Choroid plexus epithelial cell (primary cell): ENCODE results near the gene DUXB.

Experiments used
- DNase-seq: peaks from one replicate; pipeline ENCODE4 v3.0.0-alpha.2; 2010; ENCODE audit warnings: low read depth
- H3K4me3 ChIP-seq: 2 replicates; pipeline ENCODE4 v1.5.1; 2011; ENCODE audit warnings: low read depth, mild to moderate bottlenecking, control low read depth, low read length, moderate library complexity
- TF ChIP-seq, protein P1 (sequence below): conservative IDR thresholded peaks from 2 replicates; pipeline ENCODE4 v1.5.1; 2011; ENCODE audit warnings: low read depth, mild to moderate bottlenecking, control low read depth, inconsistent platforms, low read length, moderate library complexity

The DUXB gene

DNA sequence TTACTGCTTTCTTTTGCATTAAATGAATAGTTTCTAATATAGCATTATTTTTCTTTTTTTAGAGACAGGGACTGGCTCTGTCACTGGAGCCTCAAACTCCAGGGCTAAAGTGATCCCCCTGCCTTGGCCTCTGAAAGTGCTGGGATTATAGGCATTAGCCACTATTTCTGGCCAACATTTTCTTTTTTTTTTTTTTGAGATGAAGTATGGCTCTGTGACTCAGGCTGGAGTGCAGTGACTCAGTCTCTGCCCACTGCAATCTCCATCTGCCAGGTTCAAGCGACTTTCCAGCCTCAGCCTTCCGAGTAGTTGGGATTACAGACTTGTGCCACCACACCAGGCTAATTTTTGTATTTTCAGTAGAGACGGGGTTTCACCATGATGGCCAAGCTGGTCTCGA lies 2.0 kb upstream of the DUXB start:
- no peak overlapping the region for H3K4me3 ChIP-seq
- TF ChIP-seq, protein P1, sequence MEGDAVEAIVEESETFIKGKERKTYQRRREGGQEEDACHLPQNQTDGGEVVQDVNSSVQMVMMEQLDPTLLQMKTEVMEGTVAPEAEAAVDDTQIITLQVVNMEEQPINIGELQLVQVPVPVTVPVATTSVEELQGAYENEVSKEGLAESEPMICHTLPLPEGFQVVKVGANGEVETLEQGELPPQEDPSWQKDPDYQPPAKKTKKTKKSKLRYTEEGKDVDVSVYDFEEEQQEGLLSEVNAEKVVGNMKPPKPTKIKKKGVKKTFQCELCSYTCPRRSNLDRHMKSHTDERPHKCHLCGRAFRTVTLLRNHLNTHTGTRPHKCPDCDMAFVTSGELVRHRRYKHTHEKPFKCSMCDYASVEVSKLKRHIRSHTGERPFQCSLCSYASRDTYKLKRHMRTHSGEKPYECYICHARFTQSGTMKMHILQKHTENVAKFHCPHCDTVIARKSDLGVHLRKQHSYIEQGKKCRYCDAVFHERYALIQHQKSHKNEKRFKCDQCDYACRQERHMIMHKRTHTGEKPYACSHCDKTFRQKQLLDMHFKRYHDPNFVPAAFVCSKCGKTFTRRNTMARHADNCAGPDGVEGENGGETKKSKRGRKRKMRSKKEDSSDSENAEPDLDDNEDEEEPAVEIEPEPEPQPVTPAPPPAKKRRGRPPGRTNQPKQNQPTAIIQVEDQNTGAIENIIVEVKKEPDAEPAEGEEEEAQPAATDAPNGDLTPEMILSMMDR, result no peak
- DNase-seq, result no peak

DNA sequence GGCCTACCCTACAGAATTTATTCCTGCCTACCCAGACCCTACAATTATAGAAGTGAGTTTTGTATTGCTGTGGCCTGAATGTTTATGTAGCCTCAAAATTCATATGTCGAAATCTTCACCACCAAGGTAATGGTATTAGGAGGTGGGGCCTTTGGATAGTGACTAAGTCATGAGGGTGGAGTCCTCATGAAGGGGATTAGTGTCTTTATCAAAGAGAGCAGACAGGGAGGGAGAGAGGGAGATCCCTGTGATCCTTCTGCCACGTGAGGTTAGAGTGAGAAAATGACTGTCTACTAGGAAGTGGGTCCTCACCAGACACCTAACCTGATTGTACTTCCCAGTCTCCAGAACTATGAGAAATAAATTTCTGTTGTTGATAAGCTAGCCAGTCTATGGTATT lies 981 bp upstream of the DUXB start:
- H3K4me3 ChIP-seq, result no peak overlapping the region
- DNase-seq, result no peak
- TF ChIP-seq, protein P1, result no peak

DNA sequence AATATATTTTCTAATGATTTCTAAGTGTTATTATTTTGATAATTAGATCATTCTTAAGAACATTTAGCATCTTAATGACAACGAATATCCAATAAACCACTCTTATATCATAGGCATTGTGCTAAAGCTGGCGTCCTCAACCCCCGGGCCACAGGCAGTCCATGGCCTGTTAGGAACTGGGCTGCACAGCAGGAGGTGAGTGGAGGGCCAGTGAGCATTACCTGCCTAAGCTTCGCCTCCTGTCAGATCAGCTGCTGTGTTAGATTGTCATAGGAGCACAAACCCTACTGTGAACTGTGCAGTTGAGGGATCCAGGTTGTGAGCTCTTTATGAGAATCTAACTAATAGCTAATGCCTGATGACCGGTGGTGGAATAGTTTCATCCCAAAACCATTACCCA lies 3.7 kb downstream of the DUXB start:
- no peak for DNase-seq
- TF ChIP-seq, protein P1, result no peak
- H3K4me3 ChIP-seq, result no peak overlapping the region

DNA sequence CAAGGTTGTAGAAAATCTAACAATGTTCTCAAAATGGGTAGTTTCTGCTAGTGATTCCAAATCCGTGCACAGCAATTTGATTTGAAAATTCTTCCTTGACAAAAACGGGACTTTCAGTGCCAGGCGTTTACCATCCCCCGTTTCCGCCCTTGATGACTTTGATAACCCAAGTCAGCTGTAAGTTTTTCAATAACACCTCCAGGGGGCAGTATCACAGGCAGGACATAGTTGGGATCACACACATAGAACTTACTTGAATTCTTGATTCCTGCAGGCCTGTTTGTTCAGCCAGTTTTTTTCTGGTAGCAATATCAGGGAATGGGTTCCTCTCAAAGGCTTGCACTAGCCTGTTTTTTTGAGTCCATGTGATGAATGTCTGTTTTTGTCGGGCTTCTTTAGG lies 5.6 kb downstream of the DUXB start:
- TF ChIP-seq, protein P1, result no peak
- no peak for DNase-seq
- H3K4me3 ChIP-seq, result no peak overlapping the region

DNA sequence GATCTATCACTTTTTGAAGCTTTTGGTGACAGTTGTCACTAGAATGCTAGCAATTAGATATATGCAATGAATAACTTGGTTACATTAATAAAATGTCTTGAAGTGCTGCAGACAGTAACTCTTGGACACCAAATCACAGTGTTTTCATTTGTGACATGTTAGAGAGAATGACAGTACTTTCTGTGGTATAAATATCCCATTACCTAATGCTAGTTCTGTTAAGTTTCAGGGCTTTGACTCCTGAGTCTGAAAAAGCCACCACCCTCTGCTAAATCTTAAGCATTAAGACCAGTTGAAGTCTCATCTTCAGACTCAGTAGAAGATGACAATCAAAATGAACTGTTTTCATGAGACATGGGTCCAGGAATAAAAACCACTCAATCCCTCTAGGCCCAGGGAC lies 13.9 kb downstream of the DUXB start:
- DNase-seq, result no peak
- no peak overlapping the region for H3K4me3 ChIP-seq
- TF ChIP-seq, protein P1, result no peak

DNA sequence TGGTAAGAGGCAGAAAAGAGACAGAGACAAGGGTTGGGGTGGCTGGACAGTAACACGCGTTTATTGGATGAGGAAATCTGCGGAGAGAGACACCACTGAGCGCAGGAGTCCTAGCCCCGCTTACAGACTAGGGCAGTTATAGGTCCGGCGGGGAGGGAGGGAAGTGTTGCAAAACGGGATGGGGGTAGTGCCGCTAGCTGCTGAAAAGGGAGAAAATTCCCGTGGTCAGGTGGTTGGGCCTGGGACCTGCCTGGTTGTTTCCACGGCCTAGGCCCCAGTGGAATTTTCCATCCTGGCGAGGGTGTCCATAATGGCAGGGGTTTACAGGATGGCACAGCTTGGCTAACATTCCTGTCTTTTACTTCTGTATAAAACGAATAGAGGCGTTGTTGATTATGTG lies 19.0 kb downstream of the DUXB start:
- TF ChIP-seq, protein P1, result no peak
- DNase-seq, result no peak
- H3K4me3 ChIP-seq, result no peak overlapping the region

DNA sequence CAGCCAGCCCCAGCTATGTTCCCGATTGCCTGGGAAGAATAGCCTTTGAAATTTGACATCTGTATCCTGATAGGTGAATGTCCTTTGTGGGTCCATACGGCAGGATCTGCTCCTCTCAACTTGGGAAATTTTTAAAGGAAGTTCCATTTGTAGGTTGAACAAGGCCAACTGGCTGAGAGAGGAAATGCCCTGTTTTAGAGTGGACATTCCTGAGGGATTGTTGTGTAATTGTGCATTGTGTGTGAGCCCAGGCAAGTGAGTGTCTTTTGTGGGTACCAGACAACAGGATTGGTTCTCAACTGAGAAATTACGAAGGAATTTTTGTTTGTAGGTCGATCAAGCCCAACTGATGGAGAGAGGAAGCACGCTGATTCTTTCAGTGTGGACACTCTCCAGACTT lies 21.9 kb downstream of the DUXB start:
- no peak overlapping the region for H3K4me3 ChIP-seq

More for the DNA sequence above, 21.9 kb downstream of the DUXB start:
- no peak for DNase-seq
- TF ChIP-seq, protein P1, result no peak
